ENCODE results near the gene SORCS1. TPM values are rescaled to one million over a fixed set of nuclear protein-coding genes. Genes with fewer than 3 reads are reported as not detected.

SORCS1 gene
- total RNA-seq, 1 donor from 2014 or later, result 1.1 TPM

GRCh38 chr10:106636766-106637491 lies 527.6 kb downstream of the SORCS1 start:
- no peak overlapping the region for H3K27ac ChIP-seq (ENCODE audit: low read depth, low read length)
- no peak overlapping the region for H3K4me3 ChIP-seq (ENCODE audit: insufficient read depth, low read depth, low read length)
- H3K36me3 ChIP-seq (ENCODE audit: insufficient read depth, low read length), result no peaks in the 10 kb centered on the region
- no peak overlapping the region for H3K27ac Mint-ChIP-seq (ENCODE audit: unreplicated experiment)
- H3K4me3 Mint-ChIP-seq (ENCODE audit: unreplicated experiment), result no peak overlapping the region
- no peaks in the 10 kb centered on the region for H3K27me3 ChIP-seq (ENCODE audit: insufficient read depth, low read length)
- no peak overlapping the region for H2AFZ ChIP-seq (ENCODE audit: low read depth, low read length)
- H3K79me2 ChIP-seq (ENCODE audit: insufficient read depth, low read length), result no peaks in the 10 kb centered on the region
- H3K9ac ChIP-seq (ENCODE audit: low read length), result no peak overlapping the region
- TF ChIP-seq CTCF (IDR thresholded peaks at IDR 0.05; ENCODE audit: insufficient read depth, low read depth, low read length) (no peak), EZH2 (IDR thresholded peaks at IDR 0.05; ENCODE audit: insufficient read depth, low read length) (no peak)
- H3K36me3 Mint-ChIP-seq (ENCODE audit: low read depth, unreplicated experiment), result no peaks in the 10 kb centered on the region
- H3K4me2 ChIP-seq (ENCODE audit: low read length), result no peak overlapping the region
- DNase-seq (ENCODE audit: low read depth) (no peak), FAIRE-seq (no peak)
- no peaks in the 10 kb centered on the region for H3K27me3 Mint-ChIP-seq (ENCODE audit: low read depth, unreplicated experiment)
- peaks cover 5% of the 10 kb centered on the region for H3K9me3 Mint-ChIP-seq (ENCODE audit: unreplicated experiment)
- H3K4me1 ChIP-seq (ENCODE audit: insufficient read depth, low read length), result no peaks in the 10 kb centered on the region
- H3K4me1 Mint-ChIP-seq (ENCODE audit: low read depth, unreplicated experiment), result no peaks in the 10 kb centered on the region
- no peaks in the 10 kb centered on the region for H4K20me1 ChIP-seq (ENCODE audit: insufficient read depth, low read length)
- no peaks in the 10 kb centered on the region for H3K9me3 ChIP-seq (ENCODE audit: insufficient read depth, low read depth, low read length)

GRCh38 chr10:106635947-106636346 lies 528.6 kb downstream of the SORCS1 start:
- Histone ChIP-seq H4K20me1 (ENCODE audit: insufficient read depth, low read length) (no peaks in the 10 kb centered on the region), H3K4me2 (ENCODE audit: low read length) (no peak overlapping the region), H3K27me3 (ENCODE audit: insufficient read depth, low read length) (no peaks in the 10 kb centered on the region), H3K4me1 (ENCODE audit: insufficient read depth, low read length) (no peaks in the 10 kb centered on the region), H3K4me3 (ENCODE audit: insufficient read depth, low read depth, low read length) (no peak overlapping the region), H3K9ac (ENCODE audit: low read length) (no peak overlapping the region), H3K79me2 (ENCODE audit: insufficient read depth, low read length) (no peaks in the 10 kb centered on the region), H3K36me3 (ENCODE audit: insufficient read depth, low read length) (no peaks in the 10 kb centered on the region), H3K27ac (ENCODE audit: low read depth, low read length) (no peak overlapping the region), H3K9me3 (ENCODE audit: insufficient read depth, low read depth, low read length) (no peaks in the 10 kb centered on the region), H2AFZ (ENCODE audit: low read depth, low read length) (no peak overlapping the region)
- no peaks in the 10 kb centered on the region for H3K27me3 Mint-ChIP-seq (ENCODE audit: low read depth, unreplicated experiment)
- H3K27ac Mint-ChIP-seq (ENCODE audit: unreplicated experiment), result no peak overlapping the region
- TF ChIP-seq CTCF (IDR thresholded peaks at IDR 0.05; ENCODE audit: insufficient read depth, low read depth, low read length), result no peak
- TF ChIP-seq EZH2 (IDR thresholded peaks at IDR 0.05; ENCODE audit: insufficient read depth, low read length), result no peak
- no peaks in the 10 kb centered on the region for H3K36me3 Mint-ChIP-seq (ENCODE audit: low read depth, unreplicated experiment)
- no peak overlapping the region for H3K4me3 Mint-ChIP-seq (ENCODE audit: unreplicated experiment)
- no peak for FAIRE-seq
- no peak for DNase-seq (ENCODE audit: low read depth)
- H3K9me3 Mint-ChIP-seq (ENCODE audit: unreplicated experiment), result peaks cover 5% of the 10 kb centered on the region
- H3K4me1 Mint-ChIP-seq (ENCODE audit: low read depth, unreplicated experiment), result no peaks in the 10 kb centered on the region

- no peaks in the 10 kb centered on the region for H4K20me1 ChIP-seq (ENCODE audit: insufficient read depth, low read length)
- no peak overlapping the region for H3K4me3 Mint-ChIP-seq (ENCODE audit: unreplicated experiment)
- H3K27me3 Mint-ChIP-seq (ENCODE audit: low read depth, unreplicated experiment), result peaks cover 3% of the 10 kb centered on the region
- no peaks in the 10 kb centered on the region for H3K9me3 Mint-ChIP-seq (ENCODE audit: unreplicated experiment)
- H3K27ac Mint-ChIP-seq (ENCODE audit: unreplicated experiment), result no peak overlapping the region
- no peaks in the 10 kb centered on the region for H3K4me1 Mint-ChIP-seq (ENCODE audit: low read depth, unreplicated experiment)
- no peaks in the 10 kb centered on the region for H3K4me1 ChIP-seq (ENCODE audit: insufficient read depth, low read length)
- H3K36me3 Mint-ChIP-seq (ENCODE audit: low read depth, unreplicated experiment), result no peaks in the 10 kb centered on the region
- H3K27me3 ChIP-seq (ENCODE audit: insufficient read depth, low read length), result peaks cover 3% of the 10 kb centered on the region
- no peaks in the 10 kb centered on the region for H3K79me2 ChIP-seq (ENCODE audit: insufficient read depth, low read length)
- no peak overlapping the region for H3K4me3 ChIP-seq (ENCODE audit: insufficient read depth, low read depth, low read length)
- no peak for DNase-seq (ENCODE audit: low read depth)
- H3K27ac ChIP-seq (ENCODE audit: low read depth, low read length), result no peak overlapping the region
- no peaks in the 10 kb centered on the region for H3K36me3 ChIP-seq (ENCODE audit: insufficient read depth, low read length)
- FAIRE-seq, result no peak
- no peak overlapping the region for H2AFZ ChIP-seq (ENCODE audit: low read depth, low read length)
- no peak overlapping the region for H3K9ac ChIP-seq (ENCODE audit: low read length)
- H3K4me2 ChIP-seq (ENCODE audit: low read length), result no peak overlapping the region
- no peaks in the 10 kb centered on the region for H3K9me3 ChIP-seq (ENCODE audit: insufficient read depth, low read depth, low read length)
- TF ChIP-seq EZH2 (IDR thresholded peaks at IDR 0.05; ENCODE audit: insufficient read depth, low read length) (no peak), CTCF (IDR thresholded peaks at IDR 0.05; ENCODE audit: insufficient read depth, low read depth, low read length) (no peak)
Measured at GRCh38 chr10:106631016-106631702, 533.3 kb downstream of the SORCS1 start.
